ENCODE measurements around the gene SSH2. TPM values are rescaled to one million over a fixed set of nuclear protein-coding genes. Genes with fewer than 3 reads are reported as not detected.
A peak's percentile ranks its signal among the peaks of the same experiment; 100 is the strongest.

The SSH2 gene
- polyA plus RNA-seq, 1 donor from 2014 or later, result 16.6 TPM

DNA sequence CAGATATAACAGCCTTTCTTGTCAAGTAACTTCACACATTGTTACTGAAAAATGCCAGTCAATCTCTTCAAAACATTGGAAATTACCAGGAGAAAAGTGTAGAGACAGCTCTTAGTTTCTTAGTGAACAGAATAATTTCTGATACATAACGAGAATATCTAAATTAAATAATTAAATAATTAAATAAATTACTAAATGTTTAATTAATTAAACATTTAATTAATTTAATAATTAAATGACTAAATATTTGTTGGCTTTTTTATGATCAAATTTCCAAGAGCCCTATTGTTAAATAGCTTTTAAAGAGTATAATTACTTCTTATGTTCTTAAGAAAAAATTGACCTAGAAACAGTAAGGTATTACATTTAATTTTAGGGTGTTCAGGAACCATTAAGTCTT is 129.6 kb downstream of the SSH2 start:
- H3K36me3 ChIP-seq (ENCODE audit: insufficient read depth, low read length), result no peaks in the 10 kb centered on the region
- H3K9me2 ChIP-seq (ENCODE audit: insufficient read depth, low read length), result no peaks in the 10 kb centered on the region
- no peak overlapping the region for H2AFZ ChIP-seq (ENCODE audit: low read depth, low read length)
- no peaks in the 10 kb centered on the region for H3K9me3 ChIP-seq (ENCODE audit: low read length)
- H3K4me3 ChIP-seq (ENCODE audit: low read length), result peak overlapping the region; percentile 32
- no peaks in the 10 kb centered on the region for H3K27me3 ChIP-seq (ENCODE audit: insufficient read depth, low read depth, low read length)
- TF ChIP-seq SMC3 (conservative IDR thresholded peaks at IDR 0.05; ENCODE audit: poor library complexity), result no peak
- no peak for TF ChIP-seq MXI1 (conservative IDR thresholded peaks at IDR 0.05; ENCODE audit: poor library complexity, severe bottlenecking)
- TF ChIP-seq EP300 (conservative IDR thresholded peaks at IDR 0.05; ENCODE audit: poor library complexity, severe bottlenecking), result no peak
- TF ChIP-seq TAF1 (IDR thresholded peaks at IDR 0.05; ENCODE audit: low read depth), result no peak
- peak; percentile 29 for TF ChIP-seq POLR2AphosphoS5 (IDR thresholded peaks at IDR 0.05)
- H3K4me2 ChIP-seq (ENCODE audit: low read length), result peak overlapping the region; percentile 45
- no peaks in the 10 kb centered on the region for H4K20me1 ChIP-seq (ENCODE audit: insufficient read depth)
- H3K79me2 ChIP-seq (replicated peaks; ENCODE audit: insufficient read depth, low read length), result peaks cover 6% of the 10 kb centered on the region
- H3F3A ChIP-seq (ENCODE audit: insufficient read depth, low read length, poor library complexity, severe bottlenecking), result no peaks in the 10 kb centered on the region
- no peak overlapping the region for H3K9ac ChIP-seq (ENCODE audit: low read length)
- peak overlapping the region; percentile 59 for H3K27ac ChIP-seq (ENCODE audit: low read length)

DNA sequence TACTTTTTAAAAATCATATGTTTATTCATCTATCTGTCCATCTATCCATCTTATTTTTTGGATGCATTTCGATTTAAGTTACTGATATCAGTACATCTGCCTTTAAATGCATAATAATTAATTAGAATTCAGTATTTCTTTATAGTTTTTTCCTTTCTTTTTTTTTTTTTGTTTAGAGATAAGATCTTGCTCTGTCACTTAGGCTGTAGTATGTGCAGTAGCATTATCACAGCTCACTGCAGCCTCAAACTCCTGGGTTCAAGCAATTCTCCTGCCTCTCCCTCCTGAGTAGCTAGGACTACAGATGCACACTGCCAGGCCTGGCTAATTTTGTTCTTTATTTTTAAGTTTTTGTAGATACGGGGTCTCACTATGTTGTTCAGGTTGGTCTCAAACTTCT is 133.4 kb downstream of the SSH2 start:
- Histone ChIP-seq H3K36me3 (ENCODE audit: insufficient read depth, low read length) (no peaks in the 10 kb centered on the region), H3K4me3 (ENCODE audit: low read length) (no peak overlapping the region), H3F3A (ENCODE audit: insufficient read depth, low read length, poor library complexity, severe bottlenecking) (no peaks in the 10 kb centered on the region), H3K9me2 (ENCODE audit: insufficient read depth, low read length) (no peaks in the 10 kb centered on the region), H2AFZ (ENCODE audit: low read depth, low read length) (no peak overlapping the region), H3K79me2 (replicated peaks; ENCODE audit: insufficient read depth, low read length) (peaks cover 6% of the 10 kb centered on the region), H3K9me3 (ENCODE audit: low read length) (no peaks in the 10 kb centered on the region), H3K27ac (ENCODE audit: low read length) (no peak overlapping the region), H4K20me1 (ENCODE audit: insufficient read depth) (no peaks in the 10 kb centered on the region), H3K9ac (ENCODE audit: low read length) (no peak overlapping the region), H3K27me3 (ENCODE audit: insufficient read depth, low read depth, low read length) (no peaks in the 10 kb centered on the region), H3K4me2 (ENCODE audit: low read length) (no peak overlapping the region)
- TF ChIP-seq POLR2AphosphoS5 (IDR thresholded peaks at IDR 0.05) (no peak), EP300 (conservative IDR thresholded peaks at IDR 0.05; ENCODE audit: poor library complexity, severe bottlenecking) (no peak), SMC3 (conservative IDR thresholded peaks at IDR 0.05; ENCODE audit: poor library complexity) (no peak), EZH2 (IDR thresholded peaks at IDR 0.05; ENCODE audit: borderline replicate concordance, insufficient read depth, low read length, poor library complexity, severe bottlenecking) (no peak), MXI1 (conservative IDR thresholded peaks at IDR 0.05; ENCODE audit: poor library complexity, severe bottlenecking) (no peak), RAD21 (conservative IDR thresholded peaks at IDR 0.05) (no peak), TAF1 (IDR thresholded peaks at IDR 0.05; ENCODE audit: low read depth) (no peak)
- TF ChIP-seq, protein P1, sequence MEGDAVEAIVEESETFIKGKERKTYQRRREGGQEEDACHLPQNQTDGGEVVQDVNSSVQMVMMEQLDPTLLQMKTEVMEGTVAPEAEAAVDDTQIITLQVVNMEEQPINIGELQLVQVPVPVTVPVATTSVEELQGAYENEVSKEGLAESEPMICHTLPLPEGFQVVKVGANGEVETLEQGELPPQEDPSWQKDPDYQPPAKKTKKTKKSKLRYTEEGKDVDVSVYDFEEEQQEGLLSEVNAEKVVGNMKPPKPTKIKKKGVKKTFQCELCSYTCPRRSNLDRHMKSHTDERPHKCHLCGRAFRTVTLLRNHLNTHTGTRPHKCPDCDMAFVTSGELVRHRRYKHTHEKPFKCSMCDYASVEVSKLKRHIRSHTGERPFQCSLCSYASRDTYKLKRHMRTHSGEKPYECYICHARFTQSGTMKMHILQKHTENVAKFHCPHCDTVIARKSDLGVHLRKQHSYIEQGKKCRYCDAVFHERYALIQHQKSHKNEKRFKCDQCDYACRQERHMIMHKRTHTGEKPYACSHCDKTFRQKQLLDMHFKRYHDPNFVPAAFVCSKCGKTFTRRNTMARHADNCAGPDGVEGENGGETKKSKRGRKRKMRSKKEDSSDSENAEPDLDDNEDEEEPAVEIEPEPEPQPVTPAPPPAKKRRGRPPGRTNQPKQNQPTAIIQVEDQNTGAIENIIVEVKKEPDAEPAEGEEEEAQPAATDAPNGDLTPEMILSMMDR (IDR thresholded peaks at IDR 0.05; ENCODE audit: poor library complexity, severe bottlenecking), result no peak
- TF ChIP-seq, protein P2, sequence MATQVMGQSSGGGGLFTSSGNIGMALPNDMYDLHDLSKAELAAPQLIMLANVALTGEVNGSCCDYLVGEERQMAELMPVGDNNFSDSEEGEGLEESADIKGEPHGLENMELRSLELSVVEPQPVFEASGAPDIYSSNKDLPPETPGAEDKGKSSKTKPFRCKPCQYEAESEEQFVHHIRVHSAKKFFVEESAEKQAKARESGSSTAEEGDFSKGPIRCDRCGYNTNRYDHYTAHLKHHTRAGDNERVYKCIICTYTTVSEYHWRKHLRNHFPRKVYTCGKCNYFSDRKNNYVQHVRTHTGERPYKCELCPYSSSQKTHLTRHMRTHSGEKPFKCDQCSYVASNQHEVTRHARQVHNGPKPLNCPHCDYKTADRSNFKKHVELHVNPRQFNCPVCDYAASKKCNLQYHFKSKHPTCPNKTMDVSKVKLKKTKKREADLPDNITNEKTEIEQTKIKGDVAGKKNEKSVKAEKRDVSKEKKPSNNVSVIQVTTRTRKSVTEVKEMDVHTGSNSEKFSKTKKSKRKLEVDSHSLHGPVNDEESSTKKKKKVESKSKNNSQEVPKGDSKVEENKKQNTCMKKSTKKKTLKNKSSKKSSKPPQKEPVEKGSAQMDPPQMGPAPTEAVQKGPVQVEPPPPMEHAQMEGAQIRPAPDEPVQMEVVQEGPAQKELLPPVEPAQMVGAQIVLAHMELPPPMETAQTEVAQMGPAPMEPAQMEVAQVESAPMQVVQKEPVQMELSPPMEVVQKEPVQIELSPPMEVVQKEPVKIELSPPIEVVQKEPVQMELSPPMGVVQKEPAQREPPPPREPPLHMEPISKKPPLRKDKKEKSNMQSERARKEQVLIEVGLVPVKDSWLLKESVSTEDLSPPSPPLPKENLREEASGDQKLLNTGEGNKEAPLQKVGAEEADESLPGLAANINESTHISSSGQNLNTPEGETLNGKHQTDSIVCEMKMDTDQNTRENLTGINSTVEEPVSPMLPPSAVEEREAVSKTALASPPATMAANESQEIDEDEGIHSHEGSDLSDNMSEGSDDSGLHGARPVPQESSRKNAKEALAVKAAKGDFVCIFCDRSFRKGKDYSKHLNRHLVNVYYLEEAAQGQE (IDR thresholded peaks at IDR 0.05; ENCODE audit: borderline replicate concordance), result no peak

Data from neural cell (in vitro differentiated cells).